Esophagus (tissue), 2 donors: ENCODE measurements around the gene ARMH1. TPM values are rescaled to one million over a fixed set of nuclear protein-coding genes. Genes with fewer than 3 reads are reported as not detected.
"Not testable (repeated sequence)": the region's sequence is repeated elsewhere in the genome, so short reads cannot be mapped to it uniquely, and the experiment has no call there.

Experiments
- H3K27ac ChIP-seq, 2 donors: one replicate each; pipeline ENCODE4 v1.5.1; 2013; ENCODE audit warnings: low read depth in 2 of 2, mild to moderate bottlenecking in 2 of 2, inconsistent platforms in 1 of 2, low read length in 1 of 2, moderate library complexity in 1 of 2
- H3K27me3 ChIP-seq, 2 donors: one replicate each; pipeline ENCODE4 v1.6.1; 2013; ENCODE audit warnings: low read length in 2 of 2, control low read depth in 1 of 2, mild to moderate bottlenecking in 1 of 2; ENCODE audit not compliant: insufficient read depth in 2 of 2, control insufficient read depth in 1 of 2
- H3K36me3 ChIP-seq, 2 donors: one replicate each; pipeline ENCODE4 v1.6.1; 2013; ENCODE audit warnings: low read length in 1 of 2; ENCODE audit not compliant: control insufficient read depth in 2 of 2, insufficient read depth in 2 of 2
- H3K4me1 ChIP-seq, 2 donors: one replicate each; pipeline ENCODE4 v1.6.1; 2013; ENCODE audit warnings: low read length in 1 of 2; ENCODE audit not compliant: control insufficient read depth in 2 of 2, insufficient read depth in 2 of 2
- H3K4me3 ChIP-seq, 2 donors: one replicate each; pipeline ENCODE4 v1.5.1; 2013; ENCODE audit warnings: low read length in 2 of 2, mild to moderate bottlenecking in 2 of 2, low read depth in 1 of 2, moderate library complexity in 1 of 2
- H3K9me3 ChIP-seq, 2 donors: one replicate each; pipeline ENCODE4 v1.6.1; 2013; ENCODE audit warnings: mild to moderate bottlenecking in 2 of 2, low read depth in 1 of 2, low read length in 1 of 2, moderate library complexity in 1 of 2; ENCODE audit not compliant: control insufficient read depth in 2 of 2, insufficient read depth in 1 of 2
- WGBS, 2 donors: extraction: QIAGEN DNeasy Blood & Tissue Kit; methylation state at CpG; one replicate each; pipeline ENCODE4 v1.1.7; 2013; 5-methylcytosine and 5-hydroxymethylcytosine counted together
- polyA plus RNA-seq, 2 donors: library from polyadenylated mRNA; stranded (reverse); fragments of 200-250 nt; gene quantifications; one replicate each; pipeline ENCODE4 v1.2.3, GENCODE V29; 2013
- donor health status: healthy with polysubstance abuse.
- donor health status: Bipolar disorder and iron deficiency.

ARMH1 gene
- polyA plus RNA-seq, 2 donors = 0.71 to 1.1 TPM

DNA sequence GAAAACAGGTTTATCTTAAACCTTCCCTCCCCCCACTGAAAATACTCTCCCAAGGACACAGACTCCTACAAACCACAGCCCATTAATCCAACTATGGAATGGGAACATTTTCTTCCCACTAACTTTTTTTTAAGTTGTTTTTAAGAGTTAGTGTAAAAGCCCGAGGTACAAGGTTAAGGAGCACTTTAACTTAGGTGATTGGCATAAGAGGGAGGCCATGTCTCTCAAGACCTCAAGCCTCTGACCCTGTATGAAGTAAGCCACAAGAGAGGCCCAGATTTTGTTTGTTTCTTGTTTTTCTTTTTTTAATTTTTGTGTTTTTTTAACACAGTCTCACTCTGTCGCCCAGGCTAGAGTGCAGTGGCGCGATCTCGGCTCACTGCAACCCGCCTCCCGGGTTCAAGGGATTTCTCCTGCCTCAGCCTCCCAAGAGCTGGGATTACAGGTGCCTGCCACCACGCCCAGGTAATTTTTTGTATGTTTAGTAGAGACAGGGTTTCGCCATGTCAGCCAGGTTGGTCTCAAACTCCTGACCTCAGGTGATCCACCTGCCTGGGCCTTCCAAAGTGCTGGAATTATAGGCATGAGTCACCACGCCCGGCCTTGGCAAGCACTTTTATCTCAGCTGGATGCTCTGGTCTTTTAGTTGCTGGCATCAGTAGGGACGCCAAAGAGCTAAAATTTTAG lies 14.4 kb downstream of the ARMH1 start:
- H3K27ac ChIP-seq = no peak overlapping the region
- no peaks in the 10 kb centered on the region for H3K9me3 ChIP-seq
- no peak overlapping the region for H3K4me3 ChIP-seq
- 74 to 76% methylated on average over 12 of the region's 12 CpGs for WGBS, 2 donors
- H3K27me3 ChIP-seq = no peaks in the 10 kb centered on the region
- no peaks in the 10 kb centered on the region for H3K36me3 ChIP-seq
- H3K4me1 ChIP-seq = no peaks in the 10 kb centered on the region

DNA sequence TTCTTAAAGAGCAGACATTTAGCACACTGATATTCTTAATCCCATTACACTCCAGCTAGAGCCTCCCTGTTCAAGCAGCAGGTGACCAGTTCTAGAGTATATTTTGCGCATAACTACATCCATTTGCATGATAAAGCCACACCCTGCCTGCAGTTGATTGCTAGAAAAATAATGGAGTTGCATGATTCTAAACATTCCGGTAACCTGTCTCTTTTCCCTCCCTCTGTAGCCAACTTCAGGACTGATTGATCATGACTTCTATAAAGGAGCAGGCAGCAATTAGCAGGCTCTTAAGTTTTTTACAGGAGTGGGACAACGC lies 14.9 kb downstream of the ARMH1 start:
- Histone ChIP-seq H3K27ac (no peak overlapping the region), H3K4me1 (no peaks in the 10 kb centered on the region), H3K4me3 (no peak overlapping the region), H3K36me3 (no peaks in the 10 kb centered on the region), H3K27me3 (no peaks in the 10 kb centered on the region), H3K9me3 (no peaks in the 10 kb centered on the region)
- 75 to 86% methylated on average over 3 of the region's 3 CpGs for WGBS, 2 donors

DNA sequence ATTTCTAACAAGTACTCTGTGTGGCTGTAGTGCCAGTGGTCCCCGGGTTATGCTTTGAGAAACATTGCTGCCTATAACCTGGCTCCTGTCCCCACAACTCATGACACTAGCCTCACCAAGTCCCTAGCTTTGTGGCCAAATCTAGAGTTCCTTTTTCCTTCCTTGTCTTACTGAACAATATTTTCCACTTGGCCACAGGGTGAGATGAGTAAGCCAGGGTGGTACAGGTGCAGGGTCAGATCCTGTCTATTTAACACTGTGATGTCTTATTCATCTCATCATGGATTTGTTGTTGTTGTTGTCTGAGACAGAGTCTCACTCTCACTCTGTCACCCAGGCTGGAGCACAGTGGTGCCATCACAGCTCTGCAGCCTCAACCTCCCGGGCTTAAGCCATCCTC lies 18.6 kb downstream of the ARMH1 start:
- Histone ChIP-seq H3K27ac (no peak overlapping the region), H3K4me1 (no peaks in the 10 kb centered on the region), H3K27me3 (no peaks in the 10 kb centered on the region), H3K9me3 (no peaks in the 10 kb centered on the region), H3K36me3 (no peaks in the 10 kb centered on the region), H3K4me3 (no peak overlapping the region)
- 82 to 88% methylated on average over 2 of the region's 2 CpGs for WGBS, 2 donors

DNA sequence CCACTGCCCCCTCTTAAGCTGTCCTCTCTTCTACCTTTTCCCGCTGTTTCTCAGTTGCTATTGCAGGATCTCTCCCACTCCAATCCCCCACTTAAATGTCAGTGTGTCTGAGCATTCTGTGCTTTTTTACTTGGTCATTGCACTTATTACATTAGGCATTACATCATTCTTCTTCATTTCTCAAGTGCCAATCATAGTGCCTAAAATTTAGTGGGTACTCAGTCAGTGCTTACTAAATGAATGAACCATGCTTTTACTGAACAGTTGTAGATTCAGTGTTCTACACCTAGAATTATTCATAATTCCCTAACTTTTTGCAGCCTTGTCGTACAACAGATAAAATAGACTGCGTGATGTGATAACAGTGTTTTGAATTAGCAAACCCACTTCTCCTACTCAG lies 19.4 kb downstream of the ARMH1 start:
- Histone ChIP-seq H3K36me3 (no peaks in the 10 kb centered on the region), H3K4me3 (no peak overlapping the region)

DNA sequence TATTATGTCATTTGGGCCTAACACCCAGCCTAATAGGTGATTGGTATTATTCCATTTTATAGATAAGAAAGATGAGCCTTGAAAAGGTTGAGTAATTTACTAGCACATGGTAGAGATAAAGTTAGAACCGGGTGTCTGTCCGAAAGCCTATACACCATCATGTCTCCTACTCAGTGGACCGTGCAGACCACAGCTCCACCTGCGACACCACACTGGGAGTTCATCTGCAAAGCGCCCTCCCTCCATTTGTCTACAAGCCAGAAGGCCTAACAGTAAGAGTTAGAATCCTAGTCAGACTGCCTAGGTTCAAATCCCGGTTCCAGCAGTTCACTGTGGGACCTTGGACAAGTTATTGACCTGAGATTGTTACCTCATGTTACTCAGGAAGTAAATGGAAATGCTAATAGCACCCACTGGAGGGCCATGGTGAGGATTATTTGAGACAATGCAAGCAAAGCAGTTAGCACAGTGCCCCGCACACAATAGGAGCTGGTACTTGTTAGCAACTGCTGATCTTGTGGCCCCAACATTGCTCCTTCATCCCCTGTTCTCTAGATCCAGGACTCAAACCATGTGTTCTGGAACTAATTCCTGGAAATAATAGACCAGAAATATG lies 20.5 kb downstream of the ARMH1 start:
- 91 to 92% methylated on average over 7 of the region's 7 CpGs for WGBS, 2 donors
- Histone ChIP-seq H3K9me3 (no peaks in the 10 kb centered on the region), H3K4me1 (no peaks in the 10 kb centered on the region), H3K27me3 (no peaks in the 10 kb centered on the region), H3K36me3 (no peaks in the 10 kb centered on the region), H3K4me3 (no peak overlapping the region), H3K27ac (no peak overlapping the region)

More for the DNA sequence above, 19.4 kb downstream of the ARMH1 start:
- Histone ChIP-seq H3K9me3 (no peaks in the 10 kb centered on the region), H3K27ac (no peak overlapping the region), H3K4me1 (no peaks in the 10 kb centered on the region), H3K27me3 (no peaks in the 10 kb centered on the region)
- 95 to 97% methylated on average over 3 of the region's 3 CpGs for WGBS, 2 donors

DNA sequence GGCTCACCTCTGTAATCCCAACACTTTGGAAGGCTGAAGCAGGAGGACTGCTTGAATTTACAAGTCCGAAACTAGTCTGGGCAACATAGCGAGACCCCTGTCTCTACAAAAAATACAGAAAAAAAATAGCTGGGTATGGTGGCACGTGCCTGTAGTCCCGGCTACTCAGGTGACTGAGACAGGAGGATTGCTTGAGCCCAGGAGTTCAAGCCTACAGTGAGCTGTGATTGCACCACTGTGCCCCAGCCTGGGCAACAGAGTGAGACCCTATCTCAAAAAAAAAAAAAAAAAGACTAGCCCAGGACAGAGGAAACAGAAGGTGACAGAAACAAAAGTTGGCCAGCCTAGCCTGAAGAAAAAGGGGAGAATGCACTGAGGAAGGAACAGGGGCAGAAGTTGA lies 21.2 kb downstream of the ARMH1 start:
- H3K27me3 ChIP-seq = no peaks in the 10 kb centered on the region

DNA sequence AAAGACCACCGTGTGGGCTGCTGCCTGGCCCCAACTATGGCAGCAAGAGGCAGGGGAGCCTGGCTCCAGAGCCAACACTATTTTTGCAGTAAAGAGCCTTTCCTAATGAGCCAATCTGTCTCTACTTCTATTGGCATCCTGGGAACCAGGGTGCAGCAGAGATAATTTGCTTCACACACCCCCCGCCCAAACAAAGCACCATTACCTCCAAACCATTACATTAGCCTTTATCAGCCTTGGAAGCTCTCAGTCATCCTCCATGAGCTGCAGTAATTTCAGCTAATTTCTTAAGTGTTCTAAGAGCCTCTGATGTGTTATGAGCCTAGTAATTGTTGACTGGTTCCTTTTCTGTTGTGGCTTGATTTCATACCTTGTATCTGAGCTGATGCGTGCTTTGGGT lies 21.6 kb downstream of the ARMH1 start:
- H3K27ac ChIP-seq = no peak overlapping the region
- WGBS, 2 donors = 90 to 91% methylated on average over 3 of the region's 3 CpGs
- no peaks in the 10 kb centered on the region for H3K4me1 ChIP-seq
- H3K27me3 ChIP-seq = no peaks in the 10 kb centered on the region
- no peaks in the 10 kb centered on the region for H3K36me3 ChIP-seq
- H3K9me3 ChIP-seq = no peaks in the 10 kb centered on the region
- H3K4me3 ChIP-seq = no peak overlapping the region

More for the DNA sequence above, 21.2 kb downstream of the ARMH1 start:
- Histone ChIP-seq H3K36me3 (no peaks in the 10 kb centered on the region), H3K9me3 (no peaks in the 10 kb centered on the region), H3K27ac (no peak overlapping the region), H3K4me1 (no peaks in the 10 kb centered on the region), H3K4me3 (no peak overlapping the region)
- WGBS, 2 donors = 93 to 95% methylated on average over 4 of the region's 4 CpGs

DNA sequence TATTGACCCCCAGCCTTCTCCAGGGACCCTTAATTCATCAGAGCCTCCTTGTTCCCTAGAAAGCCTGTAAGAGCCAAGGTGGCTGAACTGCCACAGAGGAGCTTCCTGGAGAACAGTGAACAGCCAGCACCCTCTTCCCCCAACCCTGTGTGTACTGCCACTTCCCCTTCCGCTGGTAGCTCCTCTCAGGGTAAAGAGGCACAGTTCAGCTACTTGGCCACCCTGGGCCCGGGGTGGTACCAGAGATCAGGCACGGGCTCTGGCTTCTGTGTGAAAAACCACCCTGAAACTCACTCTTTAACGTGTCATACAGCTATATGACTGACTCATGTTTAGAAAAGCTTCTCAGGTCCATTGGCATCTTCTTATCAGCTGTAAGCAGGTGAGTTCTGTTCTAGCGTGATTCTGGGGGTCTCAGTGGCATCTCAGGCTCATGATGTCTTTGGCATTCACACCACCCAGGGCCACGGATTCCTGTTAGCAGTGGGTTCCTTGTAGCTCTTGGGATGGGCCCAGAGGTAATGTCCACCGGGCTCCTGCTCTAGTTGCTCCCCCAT lies 22.4 kb downstream of the ARMH1 start:
- Histone ChIP-seq H3K36me3 (no peaks in the 10 kb centered on the region), H3K9me3 (no peaks in the 10 kb centered on the region), H3K27ac (no peak overlapping the region), H3K4me1 (no peaks in the 10 kb centered on the region), H3K4me3 (no peak overlapping the region), H3K27me3 (no peaks in the 10 kb centered on the region)
- WGBS, 2 donors = 79 to 80% methylated on average over 7 of the region's 7 CpGs

DNA sequence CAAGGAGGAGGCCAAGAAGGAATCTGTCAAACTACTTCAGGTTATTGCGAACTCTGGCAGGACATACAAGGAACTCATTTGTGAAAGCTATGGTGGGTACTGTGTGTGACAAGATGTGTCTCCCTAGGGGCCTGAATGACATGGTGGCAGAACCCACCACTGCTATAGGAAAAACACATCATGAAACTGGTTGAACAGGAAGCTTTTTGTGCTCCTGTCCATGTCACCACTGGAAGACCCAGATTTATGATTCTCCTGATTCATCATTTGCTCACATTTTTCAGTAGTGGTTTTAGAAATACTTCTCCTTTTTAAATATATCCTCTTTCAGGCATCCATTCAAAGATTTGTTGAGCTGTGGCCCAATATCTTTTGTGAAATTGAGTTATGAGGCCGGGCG lies 23.6 kb downstream of the ARMH1 start:
- 86 to 94% methylated on average over 3 of the region's 3 CpGs for WGBS, 2 donors
- Histone ChIP-seq H3K4me1 (peaks cover 0 to 2% of the 10 kb centered on the region in 2 donors), H3K9me3 (no peaks in the 10 kb centered on the region), H3K36me3 (no peaks in the 10 kb centered on the region), H3K27ac (no peak overlapping the region), H3K27me3 (no peaks in the 10 kb centered on the region), H3K4me3 (no peak overlapping the region)

DNA sequence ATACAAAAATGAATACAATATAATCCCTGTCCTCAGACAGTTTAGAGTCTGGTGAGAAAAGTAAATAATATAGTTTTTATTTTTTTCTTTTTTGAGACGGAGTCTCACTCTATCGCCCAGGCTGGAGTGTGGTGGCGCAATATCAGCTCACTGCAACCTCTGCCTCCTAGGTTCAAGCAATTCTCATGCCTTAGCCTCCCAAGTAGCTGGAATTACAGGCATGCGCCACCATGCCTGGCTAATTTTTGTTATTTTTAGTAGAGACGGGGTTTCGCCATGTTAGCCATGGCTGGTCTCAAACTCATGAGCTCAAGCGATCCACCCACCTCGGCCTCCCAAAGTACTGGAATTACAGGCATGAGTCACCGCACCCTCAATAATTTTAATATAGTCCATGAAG lies 24.9 kb downstream of the ARMH1 start:
- not testable (repeated sequence) for H3K9me3 ChIP-seq, H3K27ac ChIP-seq, H3K4me1 ChIP-seq, H3K27me3 ChIP-seq, H3K4me3 ChIP-seq, H3K36me3 ChIP-seq
- 89 to 91% methylated on average over 9 of the region's 9 CpGs for WGBS, 2 donors
